A673 (cell line): ENCODE data around the gene ARFGAP2. TPM values are rescaled to one million over a fixed set of nuclear protein-coding genes. Genes with fewer than 3 reads are reported as not detected.

ENCODE experiments used
- BruUV-seq: library from RNA; stranded (reverse); fragments of 400-500 nt; replicated peaks from 2 replicates; lab custom pipeline; 2021; lab: Mats Ljungman, UMichigan
- CTCF ChIA-PET: fragments of 300-600 bp; sonication (Branson Sonifier 250); formaldehyde crosslinking; loops from one replicate; lab custom pipeline; 2022; ENCODE audit warnings: antibody characterized with exemption; lab: Charles Lee
- POLR2A ChIA-PET: fragments of 300-600 bp; sonication (Branson Sonifier 250); formaldehyde crosslinking; loops from one replicate; lab custom pipeline; 2022; ENCODE audit warnings: antibody characterized with exemption; ENCODE audit not compliant: low non-redundant PET; lab: Charles Lee
- DNase-seq: peaks from one replicate; pipeline ENCODE4 v3.0.0-alpha.2; 2015; ENCODE audit warnings: low spot score
- H3K27ac ChIP-seq: fragments of 200-600 bp; sonication (generic); 2 replicates; pipeline ENCODE4 v1.5.1; 2016; ENCODE audit warnings: mixed run types, low read depth, mild to moderate bottlenecking, mixed read lengths, antibody characterized with exemption, low read length; ENCODE audit not compliant: poor library complexity, severe bottlenecking
- H3K27me3 ChIP-seq: fragments of 200-600 bp; sonication (generic); replicated peaks from 2 replicates; pipeline ENCODE4 v1.6.1; 2017; ENCODE audit warnings: mixed run types, low read depth, mild to moderate bottlenecking, mixed read lengths, antibody characterized with exemption, low read length; ENCODE audit not compliant: insufficient read depth, poor library complexity
- H3K36me3 ChIP-seq: fragments of 200-600 bp; sonication (generic); 2 replicates; pipeline ENCODE4 v1.6.1; 2016; ENCODE audit warnings: mixed run types, mild to moderate bottlenecking, mixed read lengths, antibody characterized with exemption, low read length; ENCODE audit not compliant: insufficient read depth, poor library complexity, severe bottlenecking
- H3K4me1 ChIP-seq: fragments of 200-600 bp; sonication (generic); 2 replicates; pipeline ENCODE4 v1.6.1; 2017; ENCODE audit warnings: mixed run types, mild to moderate bottlenecking, mixed read lengths, antibody characterized with exemption, low read length; ENCODE audit not compliant: insufficient read depth, poor library complexity, severe bottlenecking
- H3K4me3 ChIP-seq: fragments of 200-600 bp; sonication (generic); 2 replicates; pipeline ENCODE4 v1.5.1; 2016; ENCODE audit warnings: low read depth, mixed run types, mild to moderate bottlenecking, mixed read lengths, low read length; ENCODE audit not compliant: poor library complexity, severe bottlenecking
- H3K9me3 ChIP-seq: fragments of 200-600 bp; sonication (generic); 2 replicates; pipeline ENCODE4 v1.6.1; 2016; ENCODE audit warnings: mixed run types, low read depth, mild to moderate bottlenecking, mixed read lengths, antibody characterized with exemption, low read length; ENCODE audit not compliant: poor library complexity, severe bottlenecking
- CTCF ChIP-seq: fragments of 300-800, 200-600 bp; sonication (generic); conservative IDR thresholded peaks from 2 replicates; pipeline ENCODE4 v1.5.1; 2017; ENCODE audit warnings: low read depth, mild to moderate bottlenecking, antibody characterized with exemption, low read length, moderate library complexity, mixed read lengths
- EZH2 ChIP-seq: fragments of 200-600 bp; sonication (generic); IDR thresholded peaks from 2 replicates; pipeline ENCODE4 v1.6.1; 2017; ENCODE audit warnings: borderline replicate concordance, low read depth, mild to moderate bottlenecking, mixed read lengths, antibody characterized with exemption, low read length; ENCODE audit not compliant: poor library complexity, severe bottlenecking
- intact Hi-C: fragments of 100-400 bp; cut with micrococcal nuclease; formaldehyde crosslinking; loops from one replicate; pipeline ENCODE4 v1.10.0; 2022; ENCODE audit not compliant: unreplicated experiment
- total RNA-seq: library from RNA; stranded (reverse); gene quantifications from 2 replicates; pipeline ENCODE4 v1.2.3, GENCODE V29; 2021

ARFGAP2 gene
- total RNA-seq, 1 experiment from 2014 or later: 179 TPM

- no peak for TF ChIP-seq EZH2
- TF ChIP-seq CTCF: no peak
- peaks cover 15% of the 10 kb centered on the region for H3K36me3 ChIP-seq
- peak overlapping the region; percentile 86 for H3K27ac ChIP-seq
- ChIA-PET POLR2A (interaction anchor here (0.6 kb wide), 1 partner anchor 618 kb away, joined by 13 read pairs; no protein-coding TSS in a partner anchor), CTCF (interaction anchor here (0.6 to 1.1 kb wide), 3 partner anchors 44 to 338 kb away, joined by 3 to 7 read pairs (median 5); no protein-coding TSS in a partner anchor)
- peaks cover 23% of the 10 kb centered on the region for H3K4me1 ChIP-seq
- DNase-seq: no peak
- H3K9me3 ChIP-seq: no peaks in the 10 kb centered on the region
- intact Hi-C loops: loop anchor here (2.0 kb wide), 2 partner anchors 29 to 53 kb away; partner anchors contain the start of gene PACSIN3
- TSS peak; percentile 49 for BruUV-seq
- peak overlapping the region; percentile 62 for H3K4me3 ChIP-seq
- H3K27me3 ChIP-seq: no peaks in the 10 kb centered on the region
These were observed 38.8 kb upstream of the ARFGAP2 start for GRCh38 chr11:47215366-47215910.

- DNase-seq: peak; percentile 99
- H3K27ac ChIP-seq: peak overlapping the region; percentile 86
- intact Hi-C loops: loop anchor here (2.0 kb wide), 2 partner anchors 27 to 55 kb away; partner anchors contain the start of gene PACSIN3
- peak overlapping the region; percentile 62 for H3K4me3 ChIP-seq
- H3K27me3 ChIP-seq: no peaks in the 10 kb centered on the region
- peaks cover 3% of the 10 kb centered on the region for H3K9me3 ChIP-seq
- TF ChIP-seq EZH2 (no peak), CTCF (no peak)
- ChIA-PET POLR2A (interaction anchor here (0.6 to 0.8 kb wide), 4 partner anchors 14 to 805 kb away, joined by 3 to 23 read pairs (median 5); no protein-coding TSS in a partner anchor), CTCF (interaction anchor here (0.6 to 1.1 kb wide), 7 partner anchors 8 to 277 kb away, joined by 3 to 17 read pairs (median 4); partner anchors contain the start of gene CSTPP1)
- H3K36me3 ChIP-seq: peaks cover 7% of the 10 kb centered on the region
- peaks cover 16% of the 10 kb centered on the region for H3K4me1 ChIP-seq
- TSS peak; percentile 90 for BruUV-seq
These were observed 37.4 kb upstream of the ARFGAP2 start for GRCh38 chr11:47213950-47214565.

GRCh38 chr11:47212938-47213337, 36.3 kb upstream of the ARFGAP2 start:
- POLR2A ChIA-PET: interaction anchor here (0.8 kb wide), 1 partner anchor 806 kb away, joined by 4 read pairs; no protein-coding TSS in a partner anchor
- Histone ChIP-seq H3K27ac (no peak overlapping the region), H3K27me3 (no peaks in the 10 kb centered on the region), H3K36me3 (peaks cover 2% of the 10 kb centered on the region), H3K9me3 (peaks cover 3% of the 10 kb centered on the region), H3K4me3 (no peak overlapping the region), H3K4me1 (peaks cover 16% of the 10 kb centered on the region)
- no peak for DNase-seq
- intact Hi-C loops: no loop called here
- CTCF ChIA-PET: no interaction called here
- TF ChIP-seq CTCF: no peak
- TF ChIP-seq EZH2: no peak
- BruUV-seq: no TSS peak
